Kidney glomerular epithelial cell (primary cell): ENCODE data around the gene SLIRP.
"Not testable (repeated sequence)": the region's sequence is repeated elsewhere in the genome, so short reads cannot be mapped to it uniquely, and the experiment has no call there.

ENCODE experiments used
- DNase-seq: peaks from one replicate; lab custom pipeline; 2025; lab: John Stamatoyannopoulos, UW

Gene SLIRP

DNA sequence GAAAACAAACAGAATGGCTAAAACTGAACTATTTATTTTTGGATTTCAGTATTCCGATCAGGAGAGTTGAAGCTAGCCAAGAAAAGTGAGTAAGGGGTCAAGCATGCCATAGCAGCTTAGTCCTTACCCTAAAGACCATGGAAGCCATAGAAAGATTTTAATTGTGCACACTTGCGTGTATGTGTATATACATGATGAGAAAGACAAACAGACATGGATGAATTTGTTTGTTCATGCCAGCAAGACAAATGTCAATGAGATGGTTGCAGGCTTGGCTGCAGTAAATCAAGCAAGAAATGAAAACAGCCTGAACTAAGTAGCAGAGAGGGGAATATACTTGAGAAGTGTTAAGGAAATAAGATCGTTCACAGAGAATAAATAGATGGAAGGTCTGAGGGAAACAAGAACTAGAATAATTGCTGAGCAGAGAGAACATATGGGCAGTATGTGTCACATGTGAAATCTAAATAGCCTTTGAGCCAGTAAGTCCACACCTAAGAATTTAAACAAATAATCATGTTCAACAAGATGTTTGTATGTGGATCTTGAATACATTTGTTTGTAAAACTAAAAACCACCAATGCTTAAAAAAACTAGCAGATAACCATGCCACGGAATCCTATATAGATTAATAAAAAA, 38.3 kb downstream of the SLIRP start:
- DNase-seq, result no peak

DNA sequence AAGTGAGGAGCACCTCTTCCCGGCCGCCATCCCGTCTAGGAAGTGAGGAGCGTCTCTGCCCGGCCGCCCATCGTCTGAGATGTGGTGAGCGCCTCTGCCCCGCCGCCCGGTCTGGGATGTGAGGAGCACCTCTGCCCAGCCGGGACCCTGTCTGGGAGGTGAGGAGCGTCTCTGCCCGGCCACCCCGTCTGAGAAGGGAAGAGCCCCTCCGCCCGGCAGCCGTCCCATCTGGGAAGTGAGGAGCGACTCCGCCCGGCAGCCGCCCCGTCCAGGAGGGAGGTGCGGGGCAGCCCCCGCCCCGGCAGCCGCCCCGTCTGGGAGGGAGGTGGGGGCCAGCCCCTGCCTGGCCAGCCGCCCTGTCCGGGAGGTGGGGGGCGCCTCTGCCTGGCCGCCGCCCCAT, 39.5 kb downstream of the SLIRP start:
- DNase-seq, result not testable (repeated sequence)

- DNase-seq, result no peak
Measured at GRCh38 chr14:77752266-77752665, 44.4 kb downstream of the SLIRP start.

DNA sequence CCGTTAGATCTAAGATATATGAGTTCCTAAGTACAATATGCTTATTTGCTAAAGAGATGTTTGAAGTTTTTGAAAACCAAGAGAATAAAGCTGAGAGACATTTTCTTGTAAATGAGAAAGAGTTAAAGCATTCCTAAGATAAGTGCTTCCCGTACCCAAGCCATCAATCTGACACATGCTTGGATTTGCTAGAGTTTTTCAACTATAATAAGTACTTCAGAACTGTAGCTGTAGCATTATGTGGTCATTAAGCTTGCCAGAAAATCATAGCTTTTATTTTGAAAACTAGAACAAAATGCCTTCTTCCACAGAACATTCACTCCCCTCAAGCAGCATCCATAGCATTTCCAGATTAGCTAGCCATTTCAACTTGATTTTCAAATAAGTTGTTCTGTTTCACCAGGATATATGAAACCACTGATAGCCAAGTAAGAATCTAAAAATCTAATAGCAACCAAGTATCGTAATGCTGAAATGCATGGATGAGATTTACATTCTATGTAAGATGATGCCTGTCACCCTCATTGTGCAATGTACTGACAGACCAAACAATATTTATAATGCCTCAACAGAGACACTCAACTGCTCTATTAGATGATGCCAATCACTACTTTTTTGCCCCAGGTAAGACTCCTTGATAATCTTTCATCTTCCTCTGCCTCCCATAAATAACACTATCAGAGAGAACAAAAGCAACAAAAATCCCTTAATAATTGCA, 45.1 kb downstream of the SLIRP start:
- DNase-seq, result no peak

DNA sequence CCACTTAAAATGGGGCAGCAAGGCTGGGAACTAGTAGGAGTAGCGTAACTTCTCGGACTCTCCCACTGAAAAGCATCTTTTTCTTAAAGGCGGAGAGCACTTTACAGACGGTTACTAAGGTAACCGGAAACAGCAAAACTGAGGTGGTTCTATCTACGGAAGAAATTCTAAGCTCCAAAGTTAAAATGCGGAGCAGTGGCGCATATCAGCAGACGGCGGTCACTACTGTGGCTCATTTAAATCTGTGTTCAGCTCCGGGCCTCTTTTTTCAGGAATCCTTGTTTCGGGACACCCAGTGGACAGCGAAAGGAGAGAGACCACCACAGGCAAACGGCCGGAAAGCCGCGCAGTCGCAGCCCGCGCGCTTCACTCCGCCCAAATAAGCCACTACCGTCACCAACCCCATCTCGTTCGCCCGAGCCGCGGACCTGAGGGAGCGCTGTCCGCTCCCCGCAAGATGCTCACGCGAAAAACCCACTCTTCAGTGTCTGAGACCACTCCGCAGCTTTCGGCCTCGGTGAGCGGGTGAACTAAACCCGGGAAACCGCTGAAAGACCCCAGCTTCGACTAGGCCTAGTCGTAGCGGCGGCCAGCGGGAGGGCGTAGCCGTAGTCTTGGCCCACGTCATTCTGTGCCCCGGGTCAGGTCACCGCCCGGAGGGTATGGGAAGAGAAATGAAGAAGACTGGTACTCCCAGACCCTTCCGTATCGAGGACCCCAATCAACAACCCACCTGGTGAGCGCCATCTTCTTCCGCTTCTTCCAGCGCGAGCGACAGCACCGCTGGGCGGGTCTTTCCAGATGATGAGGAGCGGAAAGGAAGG, 52.7 kb downstream of the SLIRP start, which contains the start of gene SNW1:
TSS of gene SNW1 (minus strand) at position 776 of the 824 bp plus-strand sequence. CDS start at position 747, 29 bp downstream.
- DNase-seq, result peak; percentile 47

DNA sequence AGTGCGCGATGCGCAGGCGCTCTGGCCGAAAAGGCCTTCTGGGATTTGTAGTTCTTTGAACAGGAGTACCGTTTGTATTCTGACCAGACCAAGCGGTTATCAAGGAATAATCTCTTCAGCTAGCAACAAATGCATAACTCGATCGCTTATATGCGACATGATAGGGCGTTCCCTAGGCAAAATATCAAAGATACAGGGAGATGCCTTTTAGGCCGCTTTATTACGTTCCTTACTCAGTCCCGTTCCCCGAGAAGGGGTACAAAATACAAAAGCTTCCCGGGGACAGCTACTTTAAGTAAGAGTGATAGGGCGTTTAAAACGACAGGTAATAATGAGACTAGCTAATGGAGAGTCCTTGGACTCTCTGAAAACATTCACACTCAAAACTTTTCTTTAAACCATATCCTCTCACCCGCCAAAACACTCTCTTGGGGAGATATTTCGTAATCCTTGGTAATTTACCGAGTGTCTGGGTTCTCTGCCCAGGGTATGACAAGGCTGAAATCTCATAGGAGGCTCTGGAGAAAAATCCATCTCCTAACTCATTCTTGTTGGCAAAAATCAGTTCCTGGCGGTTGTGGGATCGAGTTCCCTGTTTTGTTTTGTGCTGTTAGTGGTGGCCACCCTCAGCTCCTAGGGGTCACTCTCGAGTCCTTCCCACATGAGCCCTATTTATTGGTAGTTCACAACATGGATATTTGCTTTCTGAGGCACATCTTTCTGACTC, 53.5 kb downstream of the SLIRP start:
- peak; percentile 97 for DNase-seq

- DNase-seq, result no peak
Measured at GRCh38 chr14:77763316-77763715, 55.4 kb downstream of the SLIRP start.

DNA sequence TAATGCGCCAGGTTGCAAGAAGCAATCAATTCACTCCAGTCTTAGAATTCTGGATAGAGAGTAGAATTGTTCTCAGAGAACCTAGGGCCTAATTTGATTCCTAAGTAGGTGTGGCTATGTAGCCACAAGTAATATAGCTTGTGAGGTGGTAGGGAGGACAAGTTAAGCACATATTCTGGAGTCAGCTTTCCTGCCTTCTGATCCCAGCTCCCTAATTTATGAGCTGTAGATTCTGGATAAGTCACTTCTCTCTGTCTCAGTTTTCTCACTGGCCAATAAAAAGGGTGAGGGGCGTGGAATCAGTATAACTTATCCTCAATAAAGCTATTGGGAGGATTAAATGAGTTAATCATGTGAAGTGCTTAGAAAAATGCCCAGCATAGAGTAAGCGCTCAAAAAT, 56.1 kb downstream of the SLIRP start:
- DNase-seq, result no peak
